Mesothelial cell of epicardium (in vitro differentiated cells): ENCODE results near the gene GINS2. TPM values are rescaled to one million over a fixed set of nuclear protein-coding genes. Genes with fewer than 3 reads are reported as not detected.
A peak's percentile ranks its signal among the peaks of the same experiment; 100 is the strongest.

Source experiments
- DNase-seq, 2 experiments: peaks; one replicate each; pipeline ENCODE4 v3.0.0; 2021; ENCODE audit warnings: low spot score in 2 of 2; ENCODE audit not compliant: unreplicated experiment in 2 of 2
- H3K27ac Mint-ChIP-seq: 2 replicates; pipeline ENCODE4 v1.8.0; 2021; ENCODE audit warnings: mixed read lengths
- H3K27me3 Mint-ChIP-seq: 2 replicates; pipeline ENCODE4 v1.8.0; 2021; ENCODE audit warnings: low read depth, mixed read lengths
- H3K36me3 Mint-ChIP-seq: 2 replicates; pipeline ENCODE4 v1.8.0; 2021; ENCODE audit warnings: mixed read lengths
- H3K4me1 Mint-ChIP-seq: 2 replicates; pipeline ENCODE4 v1.8.0; 2021; ENCODE audit warnings: mixed read lengths
- H3K4me3 Mint-ChIP-seq: 2 replicates; pipeline ENCODE4 v1.8.0; 2021; ENCODE audit warnings: mild to moderate bottlenecking, moderate library complexity, mixed read lengths
- H3K9me3 Mint-ChIP-seq: 2 replicates; pipeline ENCODE4 v1.8.0; 2021; ENCODE audit warnings: mixed read lengths
- total RNA-seq: library from RNA; stranded (reverse); gene quantifications from 3 replicates; pipeline ENCODE4 v1.2.1, GENCODE V29; 2021
- TF ChIP-seq, protein P1 (sequence below): fragments of 200-600 bp; sonication (generic); IDR thresholded peaks from one replicate; pipeline ENCODE4 v1.5.0; 2021; ENCODE audit warnings: antibody characterized with exemption; ENCODE audit not compliant: unreplicated experiment

GINS2 gene
- total RNA-seq, 1 donor from 2014 or later, result 14.8 TPM

DNA sequence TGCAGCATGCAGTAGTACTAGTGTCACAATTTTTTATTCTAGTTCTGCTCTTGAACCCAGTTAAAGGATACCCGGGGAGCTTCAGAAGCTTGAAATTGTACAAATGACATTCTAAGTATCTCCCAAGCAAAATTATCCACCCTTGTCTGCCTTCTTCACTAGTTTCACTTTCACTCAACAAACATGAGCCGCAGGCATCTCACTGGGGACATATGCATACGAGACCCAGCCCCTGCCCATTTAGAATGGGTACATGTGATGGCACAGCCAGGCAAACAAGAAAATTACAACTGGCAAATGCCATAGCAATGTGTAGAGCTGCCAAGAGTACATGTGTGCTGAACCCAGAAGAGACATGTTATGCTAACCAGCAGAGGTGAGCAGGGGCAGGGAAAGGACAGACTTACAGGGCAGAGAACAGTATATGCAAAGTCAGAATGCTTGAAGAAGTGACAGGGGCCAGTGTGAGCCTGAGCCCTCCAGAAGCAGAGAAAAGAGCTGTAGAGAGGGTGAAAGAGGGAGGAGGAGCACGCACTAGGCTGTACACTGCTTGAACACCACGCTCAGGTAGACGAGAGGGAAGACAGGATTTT, 8.3 kb downstream of the GINS2 start:
- no peak overlapping the region for H3K27ac Mint-ChIP-seq
- H3K4me3 Mint-ChIP-seq, result no peak overlapping the region
- TF ChIP-seq, protein P1, sequence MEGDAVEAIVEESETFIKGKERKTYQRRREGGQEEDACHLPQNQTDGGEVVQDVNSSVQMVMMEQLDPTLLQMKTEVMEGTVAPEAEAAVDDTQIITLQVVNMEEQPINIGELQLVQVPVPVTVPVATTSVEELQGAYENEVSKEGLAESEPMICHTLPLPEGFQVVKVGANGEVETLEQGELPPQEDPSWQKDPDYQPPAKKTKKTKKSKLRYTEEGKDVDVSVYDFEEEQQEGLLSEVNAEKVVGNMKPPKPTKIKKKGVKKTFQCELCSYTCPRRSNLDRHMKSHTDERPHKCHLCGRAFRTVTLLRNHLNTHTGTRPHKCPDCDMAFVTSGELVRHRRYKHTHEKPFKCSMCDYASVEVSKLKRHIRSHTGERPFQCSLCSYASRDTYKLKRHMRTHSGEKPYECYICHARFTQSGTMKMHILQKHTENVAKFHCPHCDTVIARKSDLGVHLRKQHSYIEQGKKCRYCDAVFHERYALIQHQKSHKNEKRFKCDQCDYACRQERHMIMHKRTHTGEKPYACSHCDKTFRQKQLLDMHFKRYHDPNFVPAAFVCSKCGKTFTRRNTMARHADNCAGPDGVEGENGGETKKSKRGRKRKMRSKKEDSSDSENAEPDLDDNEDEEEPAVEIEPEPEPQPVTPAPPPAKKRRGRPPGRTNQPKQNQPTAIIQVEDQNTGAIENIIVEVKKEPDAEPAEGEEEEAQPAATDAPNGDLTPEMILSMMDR, result no peak
- H3K36me3 Mint-ChIP-seq, result peaks cover 5% of the 10 kb centered on the region
- DNase-seq, result no peak
- H3K4me1 Mint-ChIP-seq, result peaks cover 8% of the 10 kb centered on the region
- no peaks in the 10 kb centered on the region for H3K9me3 Mint-ChIP-seq
- no peaks in the 10 kb centered on the region for H3K27me3 Mint-ChIP-seq

DNA sequence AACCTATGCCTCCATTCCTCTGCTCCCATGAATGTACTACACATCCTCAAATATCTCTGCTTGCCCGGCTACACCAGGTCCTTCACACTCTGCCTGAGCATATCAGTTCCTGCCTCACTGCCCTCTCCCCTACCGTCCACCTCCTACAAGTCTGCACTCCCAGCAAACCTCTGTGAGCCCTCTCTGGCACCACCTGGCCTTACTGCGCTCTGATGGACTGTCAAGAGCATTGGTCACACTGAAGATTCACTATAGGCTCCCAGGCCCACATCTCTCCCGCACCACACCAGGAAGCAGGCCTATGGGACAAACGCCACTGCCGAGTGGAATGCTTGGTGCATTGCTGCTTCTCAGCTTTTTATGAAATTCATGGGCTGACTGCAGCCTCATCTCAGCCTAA, 8.9 kb downstream of the GINS2 start:
- Mint-ChIP-seq H3K27me3 (no peaks in the 10 kb centered on the region), H3K4me3 (no peak overlapping the region), H3K4me1 (peaks cover 14% of the 10 kb centered on the region), H3K36me3 (peaks cover 8% of the 10 kb centered on the region), H3K27ac (peak overlapping the region; percentile 33), H3K9me3 (no peaks in the 10 kb centered on the region)
- TF ChIP-seq, protein P1, result no peak
- no peak for DNase-seq

DNA sequence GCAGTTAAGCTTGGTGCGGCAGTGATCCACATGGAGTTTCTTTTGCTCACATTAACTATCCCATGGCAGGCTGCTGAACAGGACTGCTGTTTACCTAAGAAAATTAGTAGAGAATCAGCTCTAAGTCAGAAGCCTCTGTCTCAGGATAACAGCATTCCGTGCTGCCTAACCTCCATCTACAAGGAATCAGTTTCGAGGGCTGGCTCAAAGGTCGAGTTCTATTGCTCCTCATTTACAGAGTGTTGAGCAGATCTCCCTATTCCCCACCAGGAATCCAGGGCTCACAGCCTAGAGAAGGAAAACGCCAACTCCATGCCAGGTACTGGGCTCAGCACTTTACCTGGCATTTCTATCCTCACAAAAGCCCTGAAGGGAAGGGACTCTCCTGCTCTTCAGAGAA, 9.9 kb downstream of the GINS2 start:
- Mint-ChIP-seq H3K9me3 (no peaks in the 10 kb centered on the region), H3K27ac (peak overlapping the region; percentile 17), H3K27me3 (no peaks in the 10 kb centered on the region), H3K4me3 (no peak overlapping the region), H3K36me3 (peaks cover 11% of the 10 kb centered on the region), H3K4me1 (peaks cover 24% of the 10 kb centered on the region)
- TF ChIP-seq, protein P1, result no peak
- no peak for DNase-seq

DNA sequence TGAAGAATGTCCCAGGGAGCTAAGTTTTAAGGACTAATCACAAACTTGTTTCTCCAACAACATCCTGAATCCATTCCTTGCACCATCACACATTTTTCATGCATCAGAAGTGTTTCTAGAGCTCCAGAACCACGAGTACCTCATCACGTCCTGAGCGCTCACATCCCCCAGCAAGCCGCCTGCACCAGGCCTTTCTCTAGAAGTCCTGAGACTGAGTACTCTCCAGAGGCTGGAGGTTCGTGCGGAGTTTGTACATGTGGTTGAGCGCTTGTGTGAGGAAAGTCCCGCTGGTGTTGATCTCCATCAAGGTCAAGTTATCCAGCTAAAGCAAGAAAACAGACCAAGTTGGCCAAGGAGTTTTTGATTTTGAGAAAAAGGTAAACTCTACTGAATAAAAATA, 10.7 kb downstream of the GINS2 start:
- H3K9me3 Mint-ChIP-seq, result no peaks in the 10 kb centered on the region
- peaks cover 17% of the 10 kb centered on the region for H3K4me1 Mint-ChIP-seq
- H3K27ac Mint-ChIP-seq, result no peak overlapping the region

DNA sequence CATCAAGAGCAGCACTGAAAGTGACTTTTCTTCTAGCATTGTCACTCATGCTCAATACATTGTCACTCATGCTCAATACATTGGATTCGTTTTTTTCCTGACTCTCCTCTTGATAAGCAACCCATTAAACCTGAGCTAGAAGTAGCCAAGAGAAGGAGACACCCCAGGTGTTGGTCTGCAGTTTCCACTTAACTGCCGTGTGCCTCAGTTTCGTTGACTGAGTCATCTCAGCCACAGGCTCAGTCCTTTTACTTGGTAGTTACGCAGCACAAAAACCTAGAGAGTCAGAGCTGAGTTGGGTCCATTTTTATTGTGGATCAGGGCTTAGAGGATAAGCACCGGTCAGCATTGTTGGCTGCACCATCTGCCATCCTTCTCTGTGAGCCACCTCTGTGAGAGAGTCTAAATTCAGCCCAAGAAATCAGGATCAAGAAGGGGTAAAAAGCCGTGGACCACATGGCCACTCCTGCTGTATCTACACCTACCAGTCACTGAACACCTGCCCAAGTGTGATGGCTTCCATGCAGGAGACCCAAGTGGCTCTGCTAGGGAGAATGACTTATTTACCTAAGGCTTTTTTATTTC, 11.3 kb downstream of the GINS2 start:
- H3K27me3 Mint-ChIP-seq, result no peaks in the 10 kb centered on the region
- no peak overlapping the region for H3K27ac Mint-ChIP-seq

More for the DNA sequence above, 10.7 kb downstream of the GINS2 start:
- H3K36me3 Mint-ChIP-seq, result peaks cover 11% of the 10 kb centered on the region
- no peak overlapping the region for H3K4me3 Mint-ChIP-seq
- no peak for DNase-seq
- H3K27me3 Mint-ChIP-seq, result no peaks in the 10 kb centered on the region
- TF ChIP-seq, protein P1, result no peak

More for the DNA sequence above, 11.3 kb downstream of the GINS2 start:
- TF ChIP-seq, protein P1, result no peak
- H3K36me3 Mint-ChIP-seq, result peaks cover 16% of the 10 kb centered on the region
- no peak overlapping the region for H3K4me3 Mint-ChIP-seq
- H3K4me1 Mint-ChIP-seq, result peaks cover 17% of the 10 kb centered on the region
- DNase-seq, result no peak
- H3K9me3 Mint-ChIP-seq, result no peaks in the 10 kb centered on the region
